CMK (cell line): ENCODE results near the gene MCRIP1.
"Not testable (repeated sequence)": the region's sequence is repeated elsewhere in the genome, so short reads cannot be mapped to it uniquely, and the experiment has no call there.

Experiments used
- DNase-seq: peaks from one replicate; pipeline ENCODE4 v3.0.0-alpha.2; 2010; ENCODE audit warnings: low read depth

The MCRIP1 gene

GRCh38 chr17:81840826-81841778 is 8.0 kb upstream of the MCRIP1 start:
- DNase-seq, result no peak

GRCh38 chr17:81840059-81840458 is 7.0 kb upstream of the MCRIP1 start:
- DNase-seq, result not testable (repeated sequence)

- no peak for DNase-seq
Measured at GRCh38 chr17:81839301-81839700, 6.2 kb upstream of the MCRIP1 start.

GRCh38 chr17:81838753-81839255 is 5.7 kb upstream of the MCRIP1 start:
- no peak for DNase-seq

GRCh38 chr17:81837641-81838040 is 4.5 kb upstream of the MCRIP1 start:
- no peak for DNase-seq

- no peak for DNase-seq
Measured at GRCh38 chr17:81834831-81835267, 1.8 kb upstream of the MCRIP1 start, which contains the start of gene PPP1R27. PPP1R27 (minus strand) TSS chr17:81835050; CDS start chr17:81834953, 97 bp downstream.

- no peak for DNase-seq
Measured at GRCh38 chr17:81833921-81834830, 1.1 kb upstream of the MCRIP1 start.

GRCh38 chr17:81832608-81833159 is 407 bp downstream of the MCRIP1 start:
- DNase-seq, result no peak

GRCh38 chr17:81831957-81832607 is 1.0 kb downstream of the MCRIP1 start:
- no peak for DNase-seq

- peak; percentile 54 for DNase-seq
Measured at GRCh38 chr17:81831563-81831956, 1.5 kb downstream of the MCRIP1 start.

GRCh38 chr17:81829858-81830257 is 3.2 kb downstream of the MCRIP1 start:
- DNase-seq, result no peak

- no peak for DNase-seq
Measured at GRCh38 chr17:81828656-81829055, 4.4 kb downstream of the MCRIP1 start.

GRCh38 chr17:81825841-81826466 is 7.1 kb downstream of the MCRIP1 start:
- no peak for DNase-seq

GRCh38 chr17:81824595-81824994 is 8.5 kb downstream of the MCRIP1 start:
- DNase-seq, result no peak

GRCh38 chr17:81823820-81824550 is 9.1 kb downstream of the MCRIP1 start:
- DNase-seq, result no peak

- DNase-seq, result no peak
Measured at GRCh38 chr17:81822996-81823819, 9.9 kb downstream of the MCRIP1 start.

GRCh38 chr17:81822312-81822637 is 10.8 kb downstream of the MCRIP1 start:
- no peak for DNase-seq

GRCh38 chr17:81821603-81822311 is 11.3 kb downstream of the MCRIP1 start:
- peak; percentile 70 for DNase-seq

- DNase-seq, result no peak
Measured at GRCh38 chr17:81821147-81821546, 11.9 kb downstream of the MCRIP1 start.
